SK-N-SH treated with all-trans-retinoic acid at 6 μM for 48 hours (cell line): ENCODE measurements around the gene RSBN1.

Experiments used
- ATAC-seq: fragments of 200-7000 bp; cut with Tn5 transposase; 3 replicates; pipeline ENCODE4 v1.9.1; 2020; ENCODE audit warnings: mild to moderate bottlenecking, moderate library complexity
- ARNTL ChIP-seq: fragments of 450-650 bp; formaldehyde crosslinking; IDR thresholded peaks from 2 replicates; pipeline ENCODE4 v1.5.0; 2020; ENCODE audit warnings: low read depth, mild to moderate bottlenecking, moderate library complexity, borderline replicate concordance
- BACH2 ChIP-seq: fragments of 250-450 bp; sonication (Bioruptor Pico); IDR thresholded peaks from 2 replicates; pipeline ENCODE4 v1.9.0; 2021; ENCODE audit warnings: mild to moderate bottlenecking, borderline replicate concordance
- CREB5 ChIP-seq: fragments of 250-450 bp; sonication (Bioruptor Pico); IDR thresholded peaks from 2 replicates; pipeline ENCODE4 v1.5.1; 2020; ENCODE audit warnings: low read depth, mild to moderate bottlenecking, moderate library complexity
- CSRNP3 ChIP-seq: fragments of 250-450 bp; sonication (Bioruptor Pico); IDR thresholded peaks from 2 replicates; pipeline ENCODE4 v1.5.1; 2021; ENCODE audit warnings: mild to moderate bottlenecking, moderate library complexity
- ESRRG ChIP-seq: fragments of 250-450 bp; sonication (Bioruptor Pico); IDR thresholded peaks from 2 replicates; pipeline ENCODE4 v1.6.1; 2021; ENCODE audit warnings: mild to moderate bottlenecking
- GLIS3 ChIP-seq: fragments of 250-450 bp; sonication (Bioruptor Pico); IDR thresholded peaks from 2 replicates; pipeline ENCODE4 v1.5.0; 2020; ENCODE audit warnings: mild to moderate bottlenecking, moderate library complexity
- OSR1 ChIP-seq: fragments of 250-450 bp; sonication (Bioruptor Pico); IDR thresholded peaks from 2 replicates; pipeline ENCODE4 v1.8.0; 2022; ENCODE audit warnings: moderate library complexity, mild to moderate bottlenecking, inconsistent platforms
- PATZ1 ChIP-seq: fragments of 250-450 bp; sonication (Bioruptor Pico); IDR thresholded peaks from 2 replicates; pipeline ENCODE4 v1.8.0; 2020; ENCODE audit warnings: mild to moderate bottlenecking, moderate library complexity, borderline replicate concordance
- POU6F1 ChIP-seq: fragments of 250-450 bp; sonication (Bioruptor Pico); IDR thresholded peaks from 2 replicates; pipeline ENCODE4 v1.8.0; 2021; ENCODE audit warnings: low read depth, mild to moderate bottlenecking, moderate library complexity, borderline replicate concordance
- PPARA ChIP-seq: fragments of 250-450 bp; sonication (Bioruptor Pico); IDR thresholded peaks from 2 replicates; pipeline ENCODE4 v1.5.0; 2020; ENCODE audit warnings: mild to moderate bottlenecking, borderline replicate concordance
- SNAI2 ChIP-seq: fragments of 250-450 bp; sonication (Bioruptor Pico); IDR thresholded peaks from 2 replicates; pipeline ENCODE4 v1.5.0; 2020; ENCODE audit warnings: mild to moderate bottlenecking, moderate library complexity
- TCF4 ChIP-seq: fragments of 250-450 bp; sonication (Bioruptor Pico); IDR thresholded peaks from 2 replicates; pipeline ENCODE4 v1.8.0; 2021; ENCODE audit warnings: mild to moderate bottlenecking, moderate library complexity, borderline replicate concordance
- TOX ChIP-seq: fragments of 250-450 bp; sonication (Bioruptor Pico); IDR thresholded peaks from 2 replicates; pipeline ENCODE4 v1.8.0; 2021; ENCODE audit warnings: mild to moderate bottlenecking, moderate library complexity, borderline replicate concordance
- TSHZ2 ChIP-seq: fragments of 250-450 bp; sonication (Bioruptor Pico); IDR thresholded peaks from 2 replicates; pipeline ENCODE4 v1.5.0; 2020; ENCODE audit warnings: mild to moderate bottlenecking, moderate library complexity
- ZC3H10 ChIP-seq: fragments of 250-450 bp; sonication (Bioruptor Pico); IDR thresholded peaks from 2 replicates; pipeline ENCODE4 v1.5.1; 2021; ENCODE audit warnings: mild to moderate bottlenecking, moderate library complexity
- ZFP3 ChIP-seq: fragments of 250-450 bp; sonication (Bioruptor Pico); IDR thresholded peaks from 2 replicates; pipeline ENCODE4 v1.5.0; 2020; ENCODE audit warnings: mild to moderate bottlenecking, moderate library complexity
- ZFP30 ChIP-seq: fragments of 450-650 bp; formaldehyde crosslinking; IDR thresholded peaks from 2 replicates; pipeline ENCODE4 v1.5.0; 2022; ENCODE audit warnings: mild to moderate bottlenecking, moderate library complexity
- ZNF70 ChIP-seq: fragments of 450-650 bp; formaldehyde crosslinking; IDR thresholded peaks from 2 replicates; pipeline ENCODE4 v1.5.0; 2020; ENCODE audit warnings: mild to moderate bottlenecking, moderate library complexity
- ZNF8 ChIP-seq: fragments of 450-650 bp; formaldehyde crosslinking; IDR thresholded peaks from 2 replicates; pipeline ENCODE4 v1.5.0; 2020; ENCODE audit warnings: mild to moderate bottlenecking, moderate library complexity

Gene RSBN1

GRCh38 chr1:113860891-113861290, 48.6 kb upstream of the RSBN1 start (continued):
- no peak for TF ChIP-seq CSRNP3
- no peak for TF ChIP-seq POU6F1 (CRISPR knock-in tag)
- TF ChIP-seq ZNF8 (CRISPR knock-in tag) = no peak
- no peak for TF ChIP-seq ARNTL (CRISPR knock-in tag)
- TF ChIP-seq ZNF70 = no peak
- no peak for TF ChIP-seq TCF4 (CRISPR knock-in tag)

GRCh38 chr1:113859478-113860175, 47.4 kb upstream of the RSBN1 start:
- no peak for TF ChIP-seq ESRRG
- no peak for TF ChIP-seq ZNF70
- no peak for ATAC-seq

- TF ChIP-seq ARNTL (CRISPR knock-in tag) (no peak), TSHZ2 (CRISPR knock-in tag) (no peak), PATZ1 (CRISPR knock-in tag) (no peak)
- ATAC-seq = no peak
Observed at GRCh38 chr1:113858982-113859381, 46.7 kb upstream of the RSBN1 start.

- ATAC-seq = no peak
- no peak for TF ChIP-seq BACH2
- no peak for TF ChIP-seq ZFP30 (CRISPR knock-in tag)
- no peak for TF ChIP-seq TCF4 (CRISPR knock-in tag)
- TF ChIP-seq PPARA (CRISPR knock-in tag) = no peak
- TF ChIP-seq, all 23 proteins: peak for 0
Observed at GRCh38 chr1:113858418-113858817, 46.1 kb upstream of the RSBN1 start.

- TF ChIP-seq ZC3H10 (CRISPR knock-in tag) = no peak
- TF ChIP-seq, all 23 proteins: peak for 0
- ATAC-seq = no peak
Observed at GRCh38 chr1:113857776-113858175, 45.5 kb upstream of the RSBN1 start.

- ATAC-seq = no peak
- TF ChIP-seq BACH2 = no peak
- no peak for TF ChIP-seq TOX (CRISPR knock-in tag)
- TF ChIP-seq ARNTL (CRISPR knock-in tag) = no peak
- TF ChIP-seq ZFP3 (CRISPR knock-in tag) = no peak
- no peak for TF ChIP-seq CREB5 (CRISPR knock-in tag)
- TF ChIP-seq PPARA (CRISPR knock-in tag) = no peak
- no peak for TF ChIP-seq ESRRG
- TF ChIP-seq OSR1 (CRISPR knock-in tag) = no peak
- TF ChIP-seq ZNF70 = no peak
- TF ChIP-seq ZNF8 (CRISPR knock-in tag) = no peak
- TF ChIP-seq SNAI2 (CRISPR knock-in tag) = no peak
- TF ChIP-seq CSRNP3 = no peak
- TF ChIP-seq GLIS3 (CRISPR knock-in tag) = no peak
- TF ChIP-seq ZFP30 (CRISPR knock-in tag) = no peak
- no peak for TF ChIP-seq POU6F1 (CRISPR knock-in tag)
- TF ChIP-seq, all 23 proteins: peak for 0
Observed at GRCh38 chr1:113856401-113856790, 44.1 kb upstream of the RSBN1 start.
